ENCODE data around the gene TMC3.

The TMC3 gene

GRCh38 chr15:81337713-81338157, 36.3 kb downstream of the TMC3 start:
- peak overlapping the region; percentile 69 for H3K27ac ChIP-seq
- TF ChIP-seq CTCF (conservative IDR thresholded peaks at IDR 0.05): no peak

GRCh38 chr15:81337241-81337640, 36.8 kb downstream of the TMC3 start:
- no peak for TF ChIP-seq CTCF (conservative IDR thresholded peaks at IDR 0.05)
- peak overlapping the region; percentile 69; the same call in 1 of the 2 replicates for H3K27ac ChIP-seq

- no peak; the same call in 1 of the 2 replicates for TF ChIP-seq CTCF (conservative IDR thresholded peaks at IDR 0.05)
- peak overlapping the region; percentile 14; the same call in 1 of the 2 replicates for H3K27ac ChIP-seq
These were observed 37.4 kb downstream of the TMC3 start for GRCh38 chr15:81336568-81336967.

- H3K27ac ChIP-seq: no peak overlapping the region
- TF ChIP-seq CTCF (conservative IDR thresholded peaks at IDR 0.05): no peak
These were observed 38.4 kb downstream of the TMC3 start for GRCh38 chr15:81335631-81336030.

GRCh38 chr15:81334768-81335435, 39.1 kb downstream of the TMC3 start:
- no peak for TF ChIP-seq CTCF (conservative IDR thresholded peaks at IDR 0.05)
- no peak overlapping the region for H3K27ac ChIP-seq

GRCh38 chr15:81333363-81333762, 40.6 kb downstream of the TMC3 start:
- TF ChIP-seq CTCF (conservative IDR thresholded peaks at IDR 0.05): no peak
- no peak overlapping the region for H3K27ac ChIP-seq

- no peak overlapping the region for H3K27ac ChIP-seq
These were observed 41.7 kb downstream of the TMC3 start for GRCh38 chr15:81332326-81332725.

More at GRCh38 chr15:81332326-81332725, 41.7 kb downstream of the TMC3 start:
- TF ChIP-seq CTCF (conservative IDR thresholded peaks at IDR 0.05): no peak

Measured in VCaP (cell line).